A673 (cell line): ENCODE data around the gene NLRC5. TPM values are rescaled to one million over a fixed set of nuclear protein-coding genes. Genes with fewer than 3 reads are reported as not detected.

Experiments
- BruUV-seq: library from RNA; stranded (reverse); fragments of 400-500 nt; replicated peaks from 2 replicates; lab custom pipeline; 2021; lab: Mats Ljungman, UMichigan
- CTCF ChIA-PET: fragments of 300-600 bp; sonication (Branson Sonifier 250); formaldehyde crosslinking; loops from one replicate; lab custom pipeline; 2022; ENCODE audit warnings: antibody characterized with exemption; lab: Charles Lee
- POLR2A ChIA-PET: fragments of 300-600 bp; sonication (Branson Sonifier 250); formaldehyde crosslinking; loops from one replicate; lab custom pipeline; 2022; ENCODE audit warnings: antibody characterized with exemption; ENCODE audit not compliant: low non-redundant PET; lab: Charles Lee
- DNase-seq: peaks from one replicate; pipeline ENCODE4 v3.0.0-alpha.2; 2015; ENCODE audit warnings: low spot score
- H3K27ac ChIP-seq: fragments of 200-600 bp; sonication (generic); 2 replicates; pipeline ENCODE4 v1.5.1; 2016; ENCODE audit warnings: mixed run types, low read depth, mild to moderate bottlenecking, mixed read lengths, antibody characterized with exemption, low read length; ENCODE audit not compliant: poor library complexity, severe bottlenecking
- H3K27me3 ChIP-seq: fragments of 200-600 bp; sonication (generic); replicated peaks from 2 replicates; pipeline ENCODE4 v1.6.1; 2017; ENCODE audit warnings: mixed run types, low read depth, mild to moderate bottlenecking, mixed read lengths, antibody characterized with exemption, low read length; ENCODE audit not compliant: insufficient read depth, poor library complexity
- H3K36me3 ChIP-seq: fragments of 200-600 bp; sonication (generic); 2 replicates; pipeline ENCODE4 v1.6.1; 2016; ENCODE audit warnings: mixed run types, mild to moderate bottlenecking, mixed read lengths, antibody characterized with exemption, low read length; ENCODE audit not compliant: insufficient read depth, poor library complexity, severe bottlenecking
- H3K4me1 ChIP-seq: fragments of 200-600 bp; sonication (generic); 2 replicates; pipeline ENCODE4 v1.6.1; 2017; ENCODE audit warnings: mixed run types, mild to moderate bottlenecking, mixed read lengths, antibody characterized with exemption, low read length; ENCODE audit not compliant: insufficient read depth, poor library complexity, severe bottlenecking
- H3K4me3 ChIP-seq: fragments of 200-600 bp; sonication (generic); 2 replicates; pipeline ENCODE4 v1.5.1; 2016; ENCODE audit warnings: low read depth, mixed run types, mild to moderate bottlenecking, mixed read lengths, low read length; ENCODE audit not compliant: poor library complexity, severe bottlenecking
- H3K9me3 ChIP-seq: fragments of 200-600 bp; sonication (generic); 2 replicates; pipeline ENCODE4 v1.6.1; 2016; ENCODE audit warnings: mixed run types, low read depth, mild to moderate bottlenecking, mixed read lengths, antibody characterized with exemption, low read length; ENCODE audit not compliant: poor library complexity, severe bottlenecking
- EZH2 ChIP-seq: fragments of 200-600 bp; sonication (generic); IDR thresholded peaks from 2 replicates; pipeline ENCODE4 v1.6.1; 2017; ENCODE audit warnings: borderline replicate concordance, low read depth, mild to moderate bottlenecking, mixed read lengths, antibody characterized with exemption, low read length; ENCODE audit not compliant: poor library complexity, severe bottlenecking
- intact Hi-C: fragments of 100-400 bp; cut with micrococcal nuclease; formaldehyde crosslinking; loops from one replicate; pipeline ENCODE4 v1.10.0; 2022; ENCODE audit not compliant: unreplicated experiment
- total RNA-seq: library from RNA; stranded (reverse); gene quantifications from 2 replicates; pipeline ENCODE4 v1.2.3, GENCODE V29; 2021
- TF ChIP-seq, protein P1 (sequence below): fragments of 300-800, 200-600 bp; sonication (generic); conservative IDR thresholded peaks from 2 replicates; pipeline ENCODE4 v1.5.1; 2017; ENCODE audit warnings: low read depth, mild to moderate bottlenecking, antibody characterized with exemption, low read length, moderate library complexity, mixed read lengths

The NLRC5 gene
- total RNA-seq, 1 experiment from 2014 or later = 13.1 TPM

- TF ChIP-seq, protein P1, sequence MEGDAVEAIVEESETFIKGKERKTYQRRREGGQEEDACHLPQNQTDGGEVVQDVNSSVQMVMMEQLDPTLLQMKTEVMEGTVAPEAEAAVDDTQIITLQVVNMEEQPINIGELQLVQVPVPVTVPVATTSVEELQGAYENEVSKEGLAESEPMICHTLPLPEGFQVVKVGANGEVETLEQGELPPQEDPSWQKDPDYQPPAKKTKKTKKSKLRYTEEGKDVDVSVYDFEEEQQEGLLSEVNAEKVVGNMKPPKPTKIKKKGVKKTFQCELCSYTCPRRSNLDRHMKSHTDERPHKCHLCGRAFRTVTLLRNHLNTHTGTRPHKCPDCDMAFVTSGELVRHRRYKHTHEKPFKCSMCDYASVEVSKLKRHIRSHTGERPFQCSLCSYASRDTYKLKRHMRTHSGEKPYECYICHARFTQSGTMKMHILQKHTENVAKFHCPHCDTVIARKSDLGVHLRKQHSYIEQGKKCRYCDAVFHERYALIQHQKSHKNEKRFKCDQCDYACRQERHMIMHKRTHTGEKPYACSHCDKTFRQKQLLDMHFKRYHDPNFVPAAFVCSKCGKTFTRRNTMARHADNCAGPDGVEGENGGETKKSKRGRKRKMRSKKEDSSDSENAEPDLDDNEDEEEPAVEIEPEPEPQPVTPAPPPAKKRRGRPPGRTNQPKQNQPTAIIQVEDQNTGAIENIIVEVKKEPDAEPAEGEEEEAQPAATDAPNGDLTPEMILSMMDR = no peak
- TF ChIP-seq EZH2 = no peak
- no peak for DNase-seq
- intact Hi-C loops = no loop called here
- no TSS peak for BruUV-seq
- Histone ChIP-seq H3K27me3 (no peaks in the 10 kb centered on the region), H3K9me3 (no peaks in the 10 kb centered on the region), H3K27ac (no peak overlapping the region), H3K4me1 (no peaks in the 10 kb centered on the region), H3K4me3 (no peak overlapping the region), H3K36me3 (no peaks in the 10 kb centered on the region)
- ChIA-PET CTCF (no interaction called here), POLR2A (no interaction called here)
These were observed 14.6 kb upstream of the NLRC5 start for GRCh38 chr16:56974549-56975300.

DNA sequence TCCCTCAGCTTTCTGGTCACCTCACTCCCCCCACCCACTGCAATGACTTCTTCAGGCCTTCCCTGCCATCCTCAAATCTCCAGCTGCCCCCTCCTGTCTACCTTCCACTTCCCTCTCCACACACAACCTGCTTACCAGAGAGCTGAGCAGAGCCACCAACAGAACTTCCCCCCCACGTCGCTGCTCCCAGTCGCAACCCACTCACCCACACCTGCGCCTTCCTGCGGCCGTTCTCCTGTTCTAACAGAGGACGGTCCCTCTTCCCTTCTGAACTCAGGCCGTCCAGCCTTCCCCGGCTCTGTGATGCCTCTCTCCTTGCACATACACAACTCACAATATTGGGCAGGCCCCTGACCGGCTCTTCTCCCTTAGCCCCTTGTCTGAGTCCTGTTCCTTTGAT is 13.6 kb upstream of the NLRC5 start:
- TF ChIP-seq EZH2 = no peak
- no TSS peak for BruUV-seq
- intact Hi-C loops = no loop called here
- no peaks in the 10 kb centered on the region for H3K4me1 ChIP-seq
- no peak for DNase-seq
- no peak overlapping the region for H3K27ac ChIP-seq
- no peaks in the 10 kb centered on the region for H3K27me3 ChIP-seq
- no peaks in the 10 kb centered on the region for H3K9me3 ChIP-seq
- CTCF ChIA-PET = no interaction called here
- H3K4me3 ChIP-seq = no peak overlapping the region
- no peaks in the 10 kb centered on the region for H3K36me3 ChIP-seq
- POLR2A ChIA-PET = interaction anchor here (0.7 kb wide), 1 partner anchor 29 kb away, joined by 3 read pairs; no protein-coding TSS in a partner anchor

DNA sequence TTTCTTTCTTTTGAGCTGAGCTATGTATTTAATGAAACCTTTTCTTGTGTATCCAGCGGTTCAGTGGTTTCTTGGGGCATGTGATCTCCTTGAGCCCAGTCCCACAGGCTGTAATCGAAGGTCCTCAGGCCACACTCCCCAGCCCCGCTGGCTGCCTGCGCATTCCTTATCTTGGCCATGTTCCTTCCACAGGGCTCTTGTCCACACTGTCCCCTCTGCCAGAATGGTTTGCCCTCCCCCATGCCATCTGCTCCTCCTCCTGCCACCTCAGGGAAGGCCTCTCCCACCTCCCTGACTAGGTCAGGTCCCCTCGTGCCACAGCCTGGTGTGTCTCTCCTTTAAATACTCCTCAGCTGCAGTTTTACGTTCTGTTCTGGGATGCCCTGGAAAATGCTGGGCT is 12.1 kb upstream of the NLRC5 start:
- no peak for DNase-seq
- ChIA-PET POLR2A (no interaction called here), CTCF (no interaction called here)
- no peak for TF ChIP-seq EZH2
- TF ChIP-seq, protein P1 = no peak
- Histone ChIP-seq H3K27me3 (no peaks in the 10 kb centered on the region), H3K4me3 (no peak overlapping the region), H3K4me1 (peaks cover 4% of the 10 kb centered on the region), H3K36me3 (no peaks in the 10 kb centered on the region), H3K9me3 (no peaks in the 10 kb centered on the region), H3K27ac (no peak overlapping the region)
- BruUV-seq = no TSS peak
- intact Hi-C loops = no loop called here
